AG08395 (cell line): ENCODE results near the gene FASTK.
A peak's percentile ranks its signal among the peaks of the same experiment; 100 is the strongest.

Source experiments
- DNase-seq: peaks from one replicate; pipeline ENCODE4 v3.0.0; 2012; ENCODE audit warnings: mixed read lengths, low spot score

The FASTK gene

GRCh38 chr7:151118108-151119054 lies 37.8 kb upstream of the FASTK start:
- no peak for DNase-seq

- no peak for DNase-seq
Observed at GRCh38 chr7:151117565-151117964, 37.0 kb upstream of the FASTK start.

DNA sequence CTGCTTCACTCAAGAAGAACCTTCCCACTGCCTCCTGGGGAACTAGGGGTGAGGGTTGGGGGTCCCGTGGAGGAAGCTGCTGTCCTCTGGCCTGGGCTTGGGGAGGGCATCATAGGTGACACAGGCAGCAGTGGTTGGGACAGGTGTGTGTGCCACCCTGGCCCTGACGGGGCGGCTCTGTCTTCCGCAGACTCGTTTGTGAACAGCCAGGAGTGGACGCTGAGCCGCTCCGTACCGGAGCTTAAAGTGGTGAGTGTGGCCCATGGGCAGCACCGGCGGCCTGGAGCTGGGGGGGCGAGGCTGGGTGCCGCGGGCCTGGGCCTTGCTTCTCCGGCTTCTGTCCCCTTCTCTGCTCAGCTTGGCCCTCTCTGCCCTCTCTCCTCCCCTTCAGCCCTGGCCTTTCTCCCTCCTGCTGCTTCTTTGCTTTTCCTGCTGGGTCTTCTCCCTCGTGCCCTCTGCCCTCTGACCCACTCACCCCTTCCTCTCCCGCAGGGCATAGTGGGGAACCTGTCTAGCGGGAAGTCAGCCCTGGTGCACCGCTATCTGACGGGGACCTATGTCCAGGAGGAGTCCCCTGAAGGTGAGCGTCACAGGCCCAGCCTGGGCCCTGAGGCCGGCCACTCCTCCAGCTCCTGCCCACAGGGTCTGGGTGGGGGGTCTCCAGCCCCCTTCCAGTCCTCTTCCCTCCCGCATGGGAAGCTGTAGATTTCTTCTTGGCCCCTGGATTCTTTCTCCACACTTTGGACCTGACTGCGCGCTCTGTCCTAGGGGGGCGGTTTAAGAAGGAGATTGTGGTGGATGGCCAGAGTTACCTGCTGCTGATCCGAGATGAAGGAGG lies 36.2 kb upstream of the FASTK start:
- DNase-seq: no peak

DNA sequence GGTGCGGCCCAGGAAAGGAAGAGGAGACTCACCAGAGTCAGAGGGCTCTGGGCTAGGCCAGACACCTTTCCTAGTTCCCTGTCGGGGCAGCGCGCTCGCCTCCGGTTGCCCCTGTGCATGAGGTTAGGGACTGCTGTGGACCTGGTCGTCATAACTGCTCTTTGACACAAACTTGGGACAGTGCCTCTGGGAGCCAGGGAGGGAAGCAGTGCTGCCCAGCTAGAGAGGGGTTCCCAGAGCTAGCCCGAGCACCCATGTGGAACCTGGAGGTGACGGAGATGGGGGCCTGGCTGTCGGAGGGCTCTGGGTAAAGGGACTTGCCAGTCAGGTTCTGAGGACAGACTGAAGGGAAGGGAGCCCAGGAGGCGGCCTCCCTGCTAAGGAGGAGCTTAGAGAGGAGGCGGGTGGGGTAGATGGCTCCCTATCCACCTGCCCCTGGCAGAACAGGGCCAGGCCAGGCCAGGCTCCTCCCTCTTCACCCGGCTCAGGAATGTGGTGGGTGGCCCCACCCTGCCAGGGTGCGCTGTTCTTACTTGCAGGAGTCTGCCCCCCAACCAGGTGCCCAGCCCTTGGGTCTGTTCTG lies 35.3 kb upstream of the FASTK start:
- DNase-seq: no peak

DNA sequence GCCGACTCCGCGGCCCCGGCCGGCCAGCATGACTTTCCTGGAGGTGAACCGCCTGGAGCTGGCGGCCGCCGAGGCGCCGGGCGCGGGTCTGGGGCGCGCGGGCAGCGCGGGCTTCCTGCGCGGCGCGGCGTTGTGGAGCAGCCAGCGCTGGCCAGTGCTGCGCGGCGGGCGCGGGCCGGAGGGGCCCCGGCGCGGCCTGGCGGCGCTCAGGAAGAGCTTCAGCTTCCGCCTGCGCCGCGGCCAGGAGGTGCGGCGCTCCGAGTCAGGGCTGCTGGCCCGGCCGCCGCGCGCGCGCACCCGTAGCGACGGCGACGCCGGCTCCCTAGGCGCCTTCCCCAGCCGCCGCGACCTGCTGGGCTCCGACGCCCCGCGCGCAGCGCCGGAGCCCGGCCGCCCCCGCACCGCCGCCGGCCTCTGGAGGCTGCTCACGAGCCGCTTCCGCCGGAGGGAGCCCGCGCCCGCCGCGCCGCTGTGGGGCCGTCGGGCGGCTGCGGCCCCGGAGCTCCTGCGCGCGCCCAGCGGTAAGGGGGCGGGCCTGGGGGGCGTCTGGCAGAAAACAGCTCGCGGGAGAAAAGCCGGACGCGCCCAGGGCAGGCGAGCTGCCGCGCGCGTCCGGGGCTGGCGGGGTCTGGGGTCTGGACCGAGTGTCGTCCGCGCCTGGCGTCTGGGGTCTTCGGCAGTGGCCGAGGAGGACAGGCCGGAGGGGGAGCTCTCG lies 34.7 kb upstream of the FASTK start:
- peak; percentile 32 for DNase-seq

GRCh38 chr7:151114151-151115090 lies 33.8 kb upstream of the FASTK start:
- DNase-seq: no peak

- peak; percentile 51 for DNase-seq
Observed at GRCh38 chr7:151113344-151114150, 32.9 kb upstream of the FASTK start.

DNA sequence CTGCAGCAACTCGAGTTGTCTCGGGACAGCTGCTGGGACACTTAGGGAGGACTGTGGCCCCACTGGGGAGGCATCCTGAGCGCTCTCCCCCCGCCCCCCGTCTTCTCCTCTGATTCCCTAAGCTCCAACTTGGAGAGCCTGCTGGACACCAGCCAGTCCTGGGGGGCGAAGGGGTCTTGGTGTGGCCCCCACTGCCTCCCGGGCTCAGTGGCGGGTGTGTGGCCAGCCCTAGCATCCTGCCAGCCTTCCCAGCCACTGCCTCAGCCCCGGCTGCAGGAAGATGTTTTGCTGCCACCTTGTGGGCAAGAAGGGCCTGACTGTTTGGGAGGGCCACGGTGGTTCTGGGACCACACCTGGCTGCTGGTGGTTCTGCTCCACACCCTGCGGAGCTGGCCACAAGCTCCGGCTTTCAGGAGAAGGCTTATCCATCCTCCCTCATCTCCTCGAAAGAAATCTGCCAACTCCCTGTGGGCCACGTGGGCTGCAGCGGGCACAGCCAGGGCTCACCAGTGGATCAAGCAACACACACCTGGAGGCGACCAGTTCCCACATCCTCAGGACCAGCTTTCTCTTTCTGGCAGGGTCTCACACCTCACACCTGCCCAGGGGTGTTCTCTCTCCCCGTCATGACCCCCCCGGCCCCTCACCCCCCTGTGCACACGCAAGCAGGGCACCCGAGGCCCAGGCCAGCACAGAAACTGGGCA lies 30.5 kb upstream of the FASTK start:
- peak; percentile 94 for DNase-seq

- DNase-seq: no peak
Observed at GRCh38 chr7:151110236-151110940, 29.8 kb upstream of the FASTK start.

DNA sequence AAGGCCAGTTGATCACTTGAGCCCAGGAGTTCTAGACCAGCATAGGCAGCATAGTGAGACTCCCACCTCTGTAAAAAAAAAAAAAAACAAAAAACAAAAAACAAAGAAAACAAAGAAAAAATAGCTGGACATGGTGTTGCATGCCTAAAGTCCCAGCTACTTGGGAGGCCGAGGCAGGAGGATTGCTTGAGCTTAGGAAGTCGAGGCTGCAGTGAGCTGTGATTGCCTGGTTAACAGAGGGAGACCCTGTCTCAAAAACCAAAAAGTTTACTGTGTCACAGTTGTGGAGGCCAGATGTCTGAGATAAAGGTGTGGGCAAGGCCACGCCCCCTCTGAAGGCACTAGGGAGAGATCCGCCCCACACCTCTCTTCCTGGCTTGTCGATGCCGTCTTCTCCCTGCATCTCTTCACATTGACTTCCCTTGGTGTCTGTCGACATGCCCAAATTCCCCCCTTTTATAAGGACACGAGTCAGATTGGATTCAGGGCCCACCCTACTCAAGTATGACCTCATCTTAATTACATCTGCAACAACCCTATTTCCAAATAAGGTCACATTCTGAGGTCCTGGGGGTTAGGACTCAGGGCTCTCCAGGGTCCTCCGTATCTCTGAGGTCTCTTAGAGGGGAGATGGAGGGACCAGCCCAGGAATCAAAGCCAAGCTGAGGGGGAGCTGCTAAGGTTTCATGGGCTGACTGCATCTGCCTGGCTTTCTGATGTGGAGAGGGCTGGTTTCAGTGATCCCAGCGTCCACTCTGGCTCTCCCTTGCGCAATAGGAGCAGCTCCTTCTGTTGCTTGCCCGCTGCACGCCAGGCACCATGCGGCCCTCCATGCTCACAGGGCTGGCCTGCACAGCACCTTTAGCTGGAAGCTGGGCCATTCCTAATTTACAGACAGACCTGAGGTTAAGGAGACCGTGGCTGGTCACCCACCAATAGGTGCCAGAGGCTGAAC lies 28.8 kb upstream of the FASTK start:
- DNase-seq: peak; percentile 85

DNA sequence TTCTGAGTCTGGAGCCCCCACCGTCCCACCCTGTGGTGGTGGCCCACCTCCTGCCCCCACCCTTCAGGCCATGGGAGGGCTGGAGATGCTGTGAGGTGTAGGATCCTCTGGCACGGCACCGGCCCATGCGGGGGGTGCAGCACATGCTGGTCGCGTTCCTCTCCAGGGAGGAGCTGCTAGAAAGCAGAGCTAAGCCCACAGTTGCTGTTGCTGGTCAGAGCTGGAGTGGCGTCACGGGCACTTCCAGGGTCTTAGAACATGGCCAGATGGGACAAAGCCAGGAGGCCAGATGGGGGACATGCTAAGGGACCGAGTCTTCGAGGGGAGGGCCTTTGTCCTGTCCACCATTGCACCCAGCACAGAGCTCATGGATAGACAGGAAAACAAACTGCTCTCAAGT lies 27.3 kb upstream of the FASTK start:
- no peak for DNase-seq

DNA sequence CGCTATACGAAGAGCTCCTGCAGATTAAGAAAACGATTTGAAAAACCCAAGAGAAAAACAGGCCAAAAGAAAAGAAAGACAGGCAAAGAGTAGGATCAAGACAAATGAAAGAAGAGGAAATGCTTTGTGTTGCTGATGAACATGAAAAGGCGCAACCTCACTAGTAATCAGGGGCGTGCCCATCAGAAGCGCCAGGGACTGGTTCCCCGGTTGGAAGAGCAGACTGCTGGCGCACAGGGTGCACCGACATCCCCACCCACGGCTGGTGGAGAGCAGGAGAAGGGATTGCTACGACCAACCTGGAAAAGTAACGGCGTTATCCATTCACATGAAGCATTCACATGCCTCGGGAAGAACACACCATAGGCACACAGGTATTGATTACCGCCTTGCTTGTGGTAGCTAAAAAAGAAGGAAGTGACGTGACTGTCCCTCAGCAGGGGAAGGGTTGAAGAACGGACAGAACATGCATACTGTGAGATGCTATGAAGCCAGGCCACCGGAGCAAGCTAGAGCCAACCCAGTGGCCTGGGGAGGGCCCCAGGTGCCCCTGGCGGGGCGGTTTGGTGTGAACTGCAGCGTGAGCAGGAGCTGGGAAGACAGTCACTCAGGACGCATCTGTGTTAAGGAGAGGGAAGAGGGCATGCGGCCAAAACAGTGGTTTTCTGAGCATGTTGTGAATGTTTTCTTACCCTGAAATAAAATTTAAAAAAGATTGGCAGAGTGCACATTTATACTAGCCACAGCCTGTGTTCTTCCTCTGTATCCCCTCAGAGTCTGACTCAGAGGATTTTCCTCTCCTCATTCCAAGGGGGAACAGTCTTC lies 24.0 kb upstream of the FASTK start:
- DNase-seq: peak; percentile 78

DNA sequence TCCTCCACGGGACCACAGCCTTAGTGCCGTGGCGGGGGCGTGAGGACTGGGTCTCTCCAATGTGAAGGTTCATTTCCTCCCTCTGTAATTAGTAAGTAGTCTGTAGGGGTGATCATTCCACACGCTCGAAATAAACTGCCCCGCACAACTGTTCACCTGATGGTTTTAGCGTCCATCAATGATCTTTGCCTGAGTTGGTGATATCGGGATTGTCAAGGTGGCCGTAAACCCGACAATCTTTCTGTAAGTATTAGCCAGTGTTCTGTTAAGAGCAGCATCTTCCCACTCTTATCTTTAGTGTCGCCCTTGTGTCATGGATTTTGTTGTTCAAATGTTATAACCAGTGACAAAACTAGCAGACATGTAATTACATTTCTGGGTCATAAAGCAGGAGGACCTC lies 23.4 kb upstream of the FASTK start:
- DNase-seq: no peak

GRCh38 chr7:151102991-151103390 lies 22.4 kb upstream of the FASTK start:
- no peak for DNase-seq

DNA sequence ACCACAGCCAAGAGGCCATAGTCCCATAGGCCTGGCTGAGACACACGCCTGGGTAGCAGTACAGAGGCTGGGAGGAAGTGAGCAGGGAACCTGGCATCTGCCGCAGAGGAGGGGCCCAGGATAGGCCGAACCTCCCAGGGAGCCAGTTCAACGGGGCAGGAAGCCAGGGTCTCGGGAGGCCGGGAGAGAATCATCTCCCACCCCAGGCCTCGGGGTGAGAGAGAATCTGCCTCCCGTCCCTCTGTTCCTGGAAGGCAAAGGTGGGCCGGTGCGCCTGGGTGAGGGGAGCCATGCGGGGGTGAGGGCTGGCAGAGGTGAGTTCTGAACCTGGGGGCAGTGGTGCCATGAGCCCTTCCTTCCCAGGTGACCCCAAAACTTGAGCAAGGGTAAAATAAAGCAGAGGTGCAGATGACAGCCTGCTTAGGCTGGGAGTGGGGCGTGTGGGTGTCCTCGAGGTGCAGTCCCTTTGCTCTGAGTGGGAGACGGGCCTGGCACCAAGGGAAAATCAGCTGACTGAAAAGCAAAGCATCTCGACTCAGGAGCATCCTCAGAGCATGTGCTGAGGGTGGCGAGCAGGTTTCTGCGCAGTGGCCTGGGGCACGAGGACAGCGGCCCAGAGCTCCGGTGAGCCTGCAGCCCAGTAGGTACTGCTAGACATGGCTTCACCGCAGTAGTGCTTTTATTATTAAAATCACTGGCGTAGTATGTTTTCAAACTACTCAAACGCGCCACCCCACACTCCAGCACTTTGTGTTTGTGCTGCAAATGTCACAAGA lies 21.2 kb upstream of the FASTK start:
- no peak for DNase-seq

DNA sequence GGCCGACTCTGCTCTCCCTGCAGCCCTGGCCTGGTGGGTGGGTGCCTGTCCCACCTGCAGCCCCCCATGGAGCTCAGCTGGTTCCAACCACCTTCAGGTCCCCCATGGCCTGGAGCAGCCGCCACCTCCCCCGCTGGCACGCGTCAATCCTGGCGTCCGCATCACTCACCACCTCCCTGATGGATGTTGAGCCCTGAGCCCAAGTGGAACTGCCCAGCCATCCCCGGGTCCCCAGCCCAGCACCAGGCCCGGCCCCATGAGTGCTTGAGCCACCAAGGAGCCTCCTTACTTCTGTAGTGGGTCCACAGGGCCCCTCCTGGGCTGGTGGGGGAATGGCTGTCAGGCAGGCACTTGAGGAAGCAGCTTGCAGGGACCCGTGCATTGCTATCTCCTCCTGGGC lies 20.3 kb upstream of the FASTK start:
- no peak for DNase-seq
